Vagina (tissue), 2 donors: ENCODE data around the gene ZBTB20.

Experiments
- CTCF ChIP-seq, 3 experiments: fragments of 450-650 bp in 2 of 3; fragments of 200-600 bp in 1 of 3; sonication (generic) in 1 of 3; IDR thresholded peaks; one replicate each; pipeline ENCODE4 v1.5.1; 2017 to 2019; ENCODE audit warnings: antibody characterized with exemption in 3 of 3, mild to moderate bottlenecking in 2 of 3, moderate library complexity in 2 of 3
- POLR2A ChIP-seq, 2 donors: fragments of 450-650 bp; IDR thresholded peaks; one replicate each; pipeline ENCODE4 v1.6.1; 2017; ENCODE audit warnings: antibody characterized with exemption in 2 of 2, mild to moderate bottlenecking in 2 of 2, moderate library complexity in 2 of 2
- POLR2AphosphoS5 ChIP-seq, 2 donors: sonication (generic); formaldehyde crosslinking; IDR thresholded peaks; one replicate each; pipeline ENCODE4 v1.9.0; 2017; ENCODE audit warnings: antibody characterized with exemption in 2 of 2, mild to moderate bottlenecking in 2 of 2, low read depth in 1 of 2; ENCODE audit not compliant: insufficient read depth in 1 of 2

DNA sequence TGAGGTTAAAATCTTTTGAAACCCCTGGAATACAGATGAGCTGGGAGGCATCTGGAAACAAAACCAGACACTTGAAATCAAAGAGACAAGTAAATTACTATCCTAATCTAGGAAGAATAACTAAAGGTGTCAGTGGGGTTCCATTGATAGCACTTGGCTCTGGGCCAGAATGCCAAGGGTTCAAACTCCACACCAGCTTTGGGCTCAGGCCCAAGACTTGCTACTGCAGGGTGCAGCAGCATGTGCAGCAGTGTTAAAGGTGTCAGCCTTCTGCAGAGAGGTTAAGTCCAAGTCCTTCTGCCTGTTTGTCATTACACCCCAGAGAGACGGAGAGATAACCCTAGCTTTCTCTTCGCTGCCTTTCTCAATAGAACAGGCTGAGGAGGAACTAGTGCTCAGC, 579.3 kb downstream of the ZBTB20 start:
- no peak for TF ChIP-seq CTCF (IDR thresholded peaks at IDR 0.05)
- TF ChIP-seq POLR2A (IDR thresholded peaks at IDR 0.05): no peak
- no peak for TF ChIP-seq POLR2AphosphoS5 (IDR thresholded peaks at IDR 0.05; ENCODE audit: insufficient read depth in 1 of 2, low read depth in 1 of 2)
